HG03575 (cell line): ENCODE results near the gene OR6B3.

Experiments
- ATAC-seq: cut with Tn5 transposase; IDR thresholded peaks from one replicate; pipeline ENCODE4 v1.9.1; 2021; ENCODE audit not compliant: unreplicated experiment, insufficient number of reproducible peaks, low FRiP score; ENCODE audit errors: extremely low read depth

OR6B3 gene

DNA sequence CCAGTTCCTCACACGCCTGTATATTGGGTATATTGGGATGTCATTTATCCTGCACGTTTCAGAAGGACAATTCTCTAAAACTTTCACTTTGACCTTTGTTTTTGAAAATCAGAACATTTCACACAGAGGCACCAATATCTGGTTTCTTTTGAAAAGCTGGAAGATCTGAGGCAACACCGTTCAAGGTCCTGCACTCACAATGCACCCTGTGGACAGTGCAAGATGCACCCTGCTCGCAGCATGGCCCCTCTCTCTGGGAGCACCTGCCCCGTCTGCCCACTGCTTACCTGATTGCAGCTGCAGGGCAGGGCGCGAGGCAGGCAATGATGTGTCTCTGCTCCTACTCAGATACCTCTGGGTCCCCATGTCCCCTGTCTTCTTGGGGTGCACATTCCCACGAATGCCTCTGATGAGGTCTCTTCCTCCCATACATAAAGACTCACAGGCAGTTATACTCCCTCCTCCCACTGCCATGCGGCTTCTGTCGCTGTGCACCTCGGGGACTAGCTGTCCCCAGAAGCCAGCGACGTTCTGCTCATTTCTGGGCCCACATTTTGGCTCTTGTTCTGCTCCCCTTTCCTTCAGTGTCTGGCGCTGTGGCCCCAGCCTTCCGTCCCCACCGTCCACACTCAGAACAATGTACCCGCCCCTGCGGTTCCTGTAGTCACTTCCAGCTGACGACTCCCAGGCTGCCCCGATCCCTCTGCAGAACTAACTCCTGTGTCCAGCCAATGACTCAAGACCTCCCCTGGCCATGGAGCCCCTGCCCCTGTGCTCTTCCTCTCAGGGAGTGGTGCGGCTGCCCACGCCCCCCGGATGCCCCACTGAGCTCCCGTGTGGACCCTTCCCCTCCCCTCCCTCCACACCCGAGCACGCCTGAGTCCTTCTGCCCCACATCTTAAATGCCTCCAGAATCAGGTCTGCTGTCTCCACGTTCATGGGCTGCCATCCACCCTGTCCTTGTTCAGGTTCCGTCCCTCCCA, at the start of gene OR6B3:
OR6B3 (minus strand) TSS at position 349 of the 983 bp plus-strand sequence.
- ATAC-seq: no peak

DNA sequence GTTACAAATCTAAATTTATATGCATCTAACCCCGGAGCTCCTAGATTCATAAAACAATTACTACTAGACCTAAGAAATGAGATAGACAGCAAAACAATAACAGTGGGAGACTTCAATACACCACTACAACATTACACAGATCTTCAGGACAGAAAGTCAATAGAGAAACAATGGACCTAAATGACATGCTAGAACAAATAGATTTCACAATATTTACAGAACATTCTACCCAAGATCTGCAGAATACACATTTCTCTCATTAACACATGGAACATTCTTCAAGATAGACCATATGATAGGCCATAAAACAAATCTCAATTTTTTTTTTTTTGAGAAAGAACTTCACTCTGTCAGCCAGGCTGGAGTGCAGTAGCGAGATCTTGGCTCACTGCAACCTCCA, 45.0 kb upstream of the OR6B3 start:
- no peak for ATAC-seq

GRCh38 chr2:240095556-240096523, 42.5 kb upstream of the OR6B3 start:
- ATAC-seq: no peak

GRCh38 chr2:240089306-240089705, 36.0 kb upstream of the OR6B3 start:
- no peak for ATAC-seq

- no peak for ATAC-seq
These were observed 33.2 kb upstream of the OR6B3 start for GRCh38 chr2:240086563-240086962.

GRCh38 chr2:240078631-240079030, 25.3 kb upstream of the OR6B3 start:
- no peak for ATAC-seq

DNA sequence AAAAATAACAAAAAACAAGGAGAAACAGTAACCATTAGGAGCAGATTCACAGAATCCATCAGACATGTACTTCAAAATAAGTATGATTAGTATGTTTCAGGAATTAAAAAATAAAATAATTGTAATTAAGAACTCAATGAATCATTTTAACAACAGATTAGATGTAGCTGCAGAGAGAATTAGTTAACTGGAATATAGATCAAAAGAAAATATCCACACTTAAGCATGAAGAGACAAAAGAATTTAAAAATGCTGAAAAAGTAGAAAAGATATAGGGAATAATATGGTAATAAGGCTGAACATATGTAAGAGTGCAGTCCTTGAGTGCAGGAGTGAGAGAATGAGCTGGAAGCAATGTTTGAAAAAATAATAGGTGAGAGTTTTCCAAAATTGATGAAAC, 24.1 kb upstream of the OR6B3 start:
- no peak for ATAC-seq

DNA sequence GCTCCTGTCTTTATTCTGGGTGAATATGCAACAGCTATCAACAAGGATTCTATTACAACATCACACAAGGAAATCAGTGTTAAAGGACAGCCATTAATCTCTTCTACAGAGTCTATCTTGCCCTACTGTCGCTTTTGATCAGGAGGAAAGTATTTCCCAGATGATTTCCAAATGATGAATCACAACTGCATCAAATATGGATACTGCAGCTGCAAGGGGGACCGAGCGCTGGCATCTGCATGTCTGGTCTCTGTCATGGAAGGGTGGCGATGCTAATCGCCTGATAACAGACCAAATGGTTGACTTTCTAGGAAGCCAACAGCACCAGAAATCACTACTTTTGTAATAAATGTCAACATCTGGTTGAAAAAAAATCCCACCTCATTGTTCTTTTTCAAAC, 21.2 kb upstream of the OR6B3 start:
- ATAC-seq: no peak

DNA sequence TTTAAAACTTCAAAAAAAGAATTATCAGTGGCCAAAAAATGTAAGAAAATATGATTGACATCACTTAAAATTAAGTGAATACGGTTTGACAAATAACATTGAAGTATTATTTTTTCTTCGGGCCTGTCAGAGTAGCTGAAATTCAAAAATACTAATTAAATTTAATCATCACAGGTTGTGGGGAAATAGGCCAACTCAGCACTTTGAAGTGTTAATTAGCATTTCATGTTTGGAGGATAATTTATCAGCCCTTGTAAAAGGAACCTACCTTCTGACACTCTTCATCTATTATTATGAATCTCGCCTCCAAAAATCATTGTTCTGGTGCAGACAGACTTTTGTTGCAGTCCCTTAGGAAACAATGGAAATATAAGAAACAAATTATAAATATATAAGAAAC, 17.6 kb upstream of the OR6B3 start:
- no peak for ATAC-seq

GRCh38 chr2:240069829-240070228, 16.5 kb upstream of the OR6B3 start:
- no peak for ATAC-seq

DNA sequence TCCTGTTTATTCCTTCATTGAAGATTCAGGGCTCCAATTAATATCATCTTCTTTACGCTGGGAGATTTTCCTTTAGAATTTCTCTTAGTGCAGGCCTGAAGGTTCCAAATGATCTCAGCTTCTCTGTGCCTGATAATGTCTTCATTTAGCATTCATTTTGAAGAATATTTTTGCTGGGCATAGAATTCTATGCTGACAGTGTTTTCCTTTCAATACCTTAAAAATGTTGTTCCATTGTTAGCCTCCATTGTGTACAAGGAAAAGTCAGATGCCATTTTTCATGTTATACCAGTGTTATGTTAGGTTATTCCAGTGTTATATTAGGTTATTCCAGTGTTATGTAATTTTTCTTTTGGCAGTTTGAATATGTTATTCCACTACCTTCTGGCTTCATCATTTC, 14.9 kb upstream of the OR6B3 start:
- no peak for ATAC-seq

GRCh38 chr2:240066489-240066888, 13.2 kb upstream of the OR6B3 start:
- no peak for ATAC-seq

DNA sequence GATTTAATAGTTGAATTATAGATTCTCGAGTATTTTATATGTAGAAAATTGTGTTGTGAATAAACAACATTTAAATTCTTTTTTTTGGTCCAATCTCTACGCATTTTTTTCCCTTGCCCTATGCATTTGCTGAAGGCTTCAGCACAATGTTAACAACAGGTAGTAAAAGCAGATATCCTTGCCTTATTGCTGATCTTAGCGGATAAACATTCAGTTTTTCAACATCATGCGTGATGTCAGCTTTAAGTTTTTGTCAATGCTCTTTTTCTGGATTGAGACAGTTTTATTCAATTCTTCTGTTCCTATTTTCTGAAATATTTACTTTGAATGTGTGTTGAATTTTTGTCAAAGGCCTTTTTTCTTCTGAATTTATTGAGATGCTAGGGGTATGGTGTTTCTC, 11.6 kb upstream of the OR6B3 start:
- ATAC-seq: no peak

DNA sequence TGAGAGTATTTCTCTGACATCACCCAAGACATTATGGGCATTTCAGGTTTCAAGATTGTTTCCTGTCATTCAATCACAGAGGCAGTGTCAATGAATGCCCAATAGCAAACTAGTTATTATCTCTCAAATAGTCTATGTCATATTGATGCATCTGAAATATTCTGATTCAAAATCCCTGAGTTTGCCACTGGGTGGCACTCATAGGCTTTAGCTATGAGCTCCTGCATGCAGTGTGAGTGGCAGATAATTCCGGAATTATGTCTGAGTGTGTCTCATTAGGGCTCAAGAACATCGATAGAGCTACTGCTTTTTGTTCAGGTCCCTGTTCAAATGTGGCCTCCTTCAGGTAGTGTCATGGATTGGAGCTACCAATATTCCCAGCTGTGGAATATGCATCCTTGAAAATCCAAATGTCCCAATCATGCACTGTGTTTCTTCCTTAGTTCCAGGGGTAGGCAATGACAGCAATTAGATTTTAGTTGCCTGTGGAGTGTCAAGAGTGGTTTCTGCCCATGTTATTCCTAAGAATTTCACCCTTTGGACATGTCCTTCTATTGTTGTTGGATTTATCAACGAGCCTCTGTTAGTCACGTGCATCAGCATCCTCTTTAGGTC, 7.8 kb upstream of the OR6B3 start:
- no peak for ATAC-seq

GRCh38 chr2:240056678-240057077, 3.4 kb upstream of the OR6B3 start:
- no peak for ATAC-seq

DNA sequence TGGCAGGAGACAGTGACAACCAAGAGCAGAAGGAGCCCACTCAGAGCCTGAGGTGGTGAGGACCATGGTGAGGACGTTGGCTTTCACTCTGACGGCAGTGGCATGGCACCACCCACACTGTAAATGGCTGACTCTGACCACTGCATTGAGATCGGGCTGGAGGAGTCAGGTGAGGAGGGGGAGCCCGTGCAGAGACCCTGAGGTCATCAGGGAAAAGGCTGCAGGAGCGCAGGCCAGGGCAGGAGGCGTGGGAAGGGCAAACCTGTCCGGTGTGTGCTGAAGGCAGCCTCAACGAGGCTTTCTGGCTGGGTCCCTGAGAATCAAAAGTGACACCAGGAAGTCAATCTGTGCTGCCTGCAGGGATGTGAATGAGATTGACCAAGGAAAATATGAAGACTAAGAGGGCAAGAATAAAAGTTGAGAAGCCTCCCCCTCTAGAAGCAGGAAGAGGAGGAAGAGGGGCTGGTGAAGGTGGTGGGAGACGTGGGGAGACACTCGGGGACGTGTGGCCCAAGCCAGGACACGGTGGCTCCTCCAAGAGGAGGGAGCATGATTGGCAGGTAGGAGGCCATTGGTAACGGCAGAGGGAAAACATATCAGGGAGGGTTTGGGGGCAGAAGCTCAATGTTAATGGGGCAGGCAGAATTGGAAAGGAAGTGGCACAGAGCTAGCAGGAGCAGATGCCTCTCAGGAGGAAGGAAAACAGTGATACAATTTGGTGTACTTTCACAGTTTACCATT, 2.0 kb upstream of the OR6B3 start:
- ATAC-seq: no peak

DNA sequence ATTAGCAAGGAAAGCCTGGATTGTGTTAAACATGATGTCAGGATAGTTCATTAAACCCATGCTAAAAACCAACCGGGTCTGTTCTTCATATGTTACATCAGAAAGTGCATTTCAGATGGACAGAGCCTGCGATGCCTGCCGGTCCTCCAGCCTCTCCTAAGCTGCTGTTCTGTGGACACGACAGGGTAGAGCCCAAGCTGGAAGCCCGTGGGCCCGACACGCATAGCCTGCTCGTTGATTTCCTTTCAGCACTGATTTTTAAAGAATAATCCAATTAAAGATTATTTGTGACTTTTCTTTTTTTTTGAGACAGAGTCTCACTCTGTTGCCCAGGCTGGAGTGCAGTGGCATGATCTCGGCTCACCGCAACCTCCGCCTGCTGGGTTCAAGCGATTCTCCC, 797 bp downstream of the OR6B3 start:
- no peak for ATAC-seq

DNA sequence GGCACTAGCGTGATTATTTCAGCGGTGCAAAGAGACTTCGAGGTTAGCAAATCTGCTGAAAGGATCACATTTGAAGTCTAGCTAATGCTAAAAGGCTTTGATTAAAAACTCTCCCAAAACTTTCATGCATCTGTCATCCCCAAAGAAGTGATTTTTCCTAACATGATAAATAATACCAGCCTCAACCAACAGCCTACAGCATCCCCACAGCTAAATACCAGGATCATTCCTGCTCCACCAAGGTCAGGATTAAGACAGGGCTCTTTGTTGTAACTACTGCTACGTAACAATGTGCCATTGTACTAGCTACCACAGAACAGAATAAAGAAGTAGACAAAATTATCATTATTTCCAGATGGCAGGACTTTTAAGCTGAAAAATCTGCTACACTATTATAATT, 1.6 kb downstream of the OR6B3 start:
- no peak for ATAC-seq

- ATAC-seq: no peak
These were observed 3.0 kb downstream of the OR6B3 start for GRCh38 chr2:240050278-240050677.
